Stimulated activated naive CD8-positive, alpha-beta T cell treated with anti-CD3 and anti-CD28 coated beads, Interleukin-15, Interleukin-2, amounts not matched to agents 100 U/mL and 50 U/mL, for 24 hours (primary cell): ENCODE results near the gene ADAMTSL1.
"Not testable (repeated sequence)": the region's sequence is repeated elsewhere in the genome, so short reads cannot be mapped to it uniquely, and the experiment has no call there.

ENCODE experiments used
- ATAC-seq: fragments of 150-1000 bp; cut with Tn5 transposase; one replicate; pipeline ENCODE4 v1.10.0; 2021
- DNase-seq: peaks from one replicate; pipeline ENCODE4 v3.0.0; 2021

Gene ADAMTSL1

DNA sequence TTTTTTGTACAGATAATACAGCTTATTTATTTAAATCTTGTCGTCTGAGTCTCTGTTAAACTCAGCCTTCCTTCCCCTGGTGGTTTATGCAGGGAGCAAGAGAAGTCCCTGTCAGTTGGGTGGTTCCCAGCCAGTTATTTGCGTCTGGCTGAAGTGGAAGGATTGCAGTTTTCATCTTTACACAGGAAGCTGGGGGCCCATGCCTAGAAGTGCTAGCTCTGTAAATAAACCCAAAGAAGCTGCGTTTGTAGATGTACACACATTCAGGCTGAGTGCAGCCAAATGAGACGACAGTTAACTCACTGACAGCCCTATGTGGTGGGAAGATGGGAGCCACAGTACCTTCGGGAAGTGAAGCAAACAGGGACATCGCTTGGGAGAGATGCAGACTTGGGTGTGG, 437.0 kb downstream of the ADAMTSL1 start:
- DNase-seq (no peak), ATAC-seq (no peak)

DNA sequence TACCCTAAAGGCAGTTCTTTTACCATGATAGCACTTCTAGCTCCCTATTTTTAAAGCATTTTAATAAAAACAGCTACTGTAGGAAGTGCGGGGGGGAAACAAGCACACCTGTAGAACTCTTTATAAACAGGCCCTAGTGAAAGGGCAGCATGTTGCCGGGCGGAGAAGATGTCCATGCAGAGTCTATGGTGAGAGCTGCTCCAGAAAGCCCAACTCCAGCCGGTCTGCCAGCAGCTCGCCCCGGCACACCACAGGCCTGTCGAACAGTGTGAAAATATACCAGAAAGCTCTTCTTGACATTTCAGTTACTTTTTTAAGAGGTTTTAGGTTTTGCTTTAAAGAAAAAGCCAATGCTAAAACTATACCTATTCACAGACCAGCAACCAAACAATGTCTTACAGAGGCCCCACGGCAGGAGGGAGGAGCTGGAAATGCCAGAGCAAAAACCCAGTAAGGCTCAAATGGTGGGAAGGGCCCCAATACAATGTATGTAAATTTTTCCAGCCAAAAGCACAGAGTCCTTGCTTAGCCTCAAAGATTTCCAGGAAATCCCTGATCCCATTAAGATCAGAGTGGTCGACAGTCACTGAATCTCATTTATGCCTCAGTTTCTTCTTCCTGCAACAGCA, 437.9 kb downstream of the ADAMTSL1 start:
- ATAC-seq = no peak

DNA sequence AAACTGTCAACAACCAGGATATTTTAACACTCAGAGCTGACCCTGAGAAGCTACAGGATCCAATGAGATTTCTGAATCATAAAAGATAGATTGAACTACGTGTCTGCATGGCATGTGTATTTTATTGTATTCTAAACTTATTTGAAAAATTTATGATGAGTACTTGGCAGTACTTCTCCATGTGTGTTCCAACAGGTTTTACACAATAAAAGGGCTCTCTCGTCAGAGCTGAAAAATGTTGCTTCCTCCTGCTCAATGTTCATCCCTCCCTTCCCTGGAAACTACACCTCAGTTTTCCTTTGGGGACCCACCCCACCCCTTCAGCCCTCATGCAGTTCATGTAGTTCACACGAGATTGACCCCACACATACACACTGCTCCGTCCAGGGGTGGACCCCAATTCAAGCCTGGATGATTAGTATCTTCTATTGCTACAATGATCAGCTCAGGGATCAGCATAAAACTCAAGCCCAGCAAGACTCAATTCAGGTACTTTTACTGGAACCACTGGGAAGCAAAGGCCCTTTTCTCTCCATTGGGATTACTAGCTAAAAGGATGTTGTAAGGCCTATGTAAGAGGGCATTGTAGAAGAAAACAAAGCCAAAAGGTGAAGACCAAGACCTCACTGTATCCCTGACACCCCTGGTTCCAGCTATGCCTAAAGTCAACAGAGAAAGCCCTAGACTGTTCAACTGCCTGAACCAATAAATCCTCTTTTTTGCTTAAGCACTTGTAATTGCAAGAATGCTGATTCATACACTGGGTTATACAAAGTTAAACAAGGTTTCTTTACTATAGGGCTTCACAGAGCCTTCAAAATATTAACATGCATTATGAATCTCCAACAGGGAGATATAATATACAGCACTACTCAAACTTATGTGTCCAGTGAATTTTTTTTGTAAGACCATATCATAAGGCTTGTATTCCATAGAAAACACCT, 446.5 kb downstream of the ADAMTSL1 start:
- ATAC-seq = no peak
- no peak for DNase-seq

More for the DNA sequence above, 437.9 kb downstream of the ADAMTSL1 start:
- no peak for DNase-seq

DNA sequence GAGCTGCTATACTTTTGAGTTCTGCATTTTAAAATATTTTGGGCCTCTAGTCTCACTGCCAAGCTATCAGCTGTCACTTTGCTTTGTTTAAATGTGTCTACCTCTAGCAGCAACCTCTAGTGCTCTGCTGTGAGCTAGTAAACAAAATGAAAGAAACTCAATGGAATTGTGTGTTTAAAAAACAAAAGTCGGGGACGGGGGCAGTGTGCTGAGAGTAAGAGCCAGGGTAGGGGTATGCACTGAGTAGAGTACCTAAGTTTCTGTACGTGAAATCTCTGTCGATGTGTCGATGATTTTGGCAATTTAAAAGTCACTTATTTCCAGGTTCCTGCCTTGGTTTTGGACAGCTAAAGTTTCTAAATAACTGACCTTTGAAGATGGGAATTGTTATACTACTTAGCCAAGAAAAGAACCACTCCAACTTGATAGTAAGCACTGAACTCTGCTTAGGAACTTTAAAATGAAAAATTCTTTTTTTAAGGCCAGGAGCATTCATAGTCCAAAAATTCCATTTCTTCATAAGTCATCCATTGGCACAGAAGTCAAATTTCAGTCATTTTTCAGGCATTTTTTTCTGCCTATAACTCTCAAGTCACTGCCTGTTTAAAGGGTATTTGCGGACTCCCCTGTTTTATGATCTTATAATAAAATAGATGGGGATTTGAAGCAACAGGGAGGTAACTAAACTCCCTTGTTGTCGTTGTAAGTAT, 447.6 kb downstream of the ADAMTSL1 start:
- no peak for ATAC-seq
- no peak for DNase-seq

DNA sequence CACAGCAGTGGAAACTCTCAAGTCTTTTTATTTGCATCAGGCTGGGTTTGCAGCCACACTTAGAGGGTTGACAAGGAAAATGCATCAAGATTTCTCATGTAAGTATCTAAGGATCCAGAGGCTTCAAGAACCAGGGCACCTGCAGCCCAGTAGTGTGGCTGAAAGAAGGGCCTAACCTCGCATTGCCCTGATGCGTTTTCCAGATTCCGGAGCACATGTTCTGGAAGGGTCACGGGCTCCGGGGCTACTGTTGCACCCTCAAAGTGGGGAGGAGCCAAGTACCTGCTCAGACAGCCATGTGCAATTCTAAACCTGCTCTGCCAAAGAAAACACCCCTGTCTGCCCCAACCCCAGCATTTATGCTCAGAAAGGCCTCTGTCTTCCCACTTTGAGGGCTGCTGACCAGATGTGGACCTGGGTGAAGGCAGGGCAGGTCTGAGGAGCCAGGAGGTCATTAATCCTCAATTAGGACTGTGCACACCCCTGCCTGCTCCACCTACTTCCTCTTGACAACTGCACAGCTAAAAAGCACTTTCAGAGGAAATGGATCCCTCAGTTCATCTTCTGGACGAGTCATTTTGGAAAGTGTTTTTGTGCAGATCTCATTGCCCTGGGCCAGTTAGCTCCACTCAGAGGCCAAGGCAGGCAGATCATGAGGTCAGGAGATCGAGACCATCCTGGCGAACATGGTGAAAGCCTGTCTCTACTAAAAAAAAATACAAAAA, 448.4 kb downstream of the ADAMTSL1 start:
- DNase-seq (no peak), ATAC-seq (no peak)

DNA sequence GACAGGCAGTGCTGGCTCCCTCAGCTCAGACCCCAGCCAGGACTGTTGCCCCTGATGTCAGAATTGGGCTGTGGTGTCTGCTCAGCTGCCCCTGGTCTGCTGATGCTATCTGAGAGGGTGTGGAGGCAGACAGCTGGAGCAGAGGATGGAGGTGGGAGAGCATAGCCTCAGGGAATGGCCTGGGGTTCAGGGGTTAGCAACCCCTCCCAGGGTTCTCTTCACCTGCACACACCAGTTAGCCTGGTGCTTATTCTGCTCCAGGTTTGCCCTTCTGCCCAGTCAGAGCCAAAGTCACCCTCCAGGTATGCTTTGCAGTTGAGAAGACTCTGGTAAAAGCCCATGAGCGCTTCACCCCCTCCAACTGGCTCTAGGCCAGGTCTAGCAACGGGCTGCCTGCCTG, 449.2 kb downstream of the ADAMTSL1 start:
- no peak for ATAC-seq
- no peak for DNase-seq

DNA sequence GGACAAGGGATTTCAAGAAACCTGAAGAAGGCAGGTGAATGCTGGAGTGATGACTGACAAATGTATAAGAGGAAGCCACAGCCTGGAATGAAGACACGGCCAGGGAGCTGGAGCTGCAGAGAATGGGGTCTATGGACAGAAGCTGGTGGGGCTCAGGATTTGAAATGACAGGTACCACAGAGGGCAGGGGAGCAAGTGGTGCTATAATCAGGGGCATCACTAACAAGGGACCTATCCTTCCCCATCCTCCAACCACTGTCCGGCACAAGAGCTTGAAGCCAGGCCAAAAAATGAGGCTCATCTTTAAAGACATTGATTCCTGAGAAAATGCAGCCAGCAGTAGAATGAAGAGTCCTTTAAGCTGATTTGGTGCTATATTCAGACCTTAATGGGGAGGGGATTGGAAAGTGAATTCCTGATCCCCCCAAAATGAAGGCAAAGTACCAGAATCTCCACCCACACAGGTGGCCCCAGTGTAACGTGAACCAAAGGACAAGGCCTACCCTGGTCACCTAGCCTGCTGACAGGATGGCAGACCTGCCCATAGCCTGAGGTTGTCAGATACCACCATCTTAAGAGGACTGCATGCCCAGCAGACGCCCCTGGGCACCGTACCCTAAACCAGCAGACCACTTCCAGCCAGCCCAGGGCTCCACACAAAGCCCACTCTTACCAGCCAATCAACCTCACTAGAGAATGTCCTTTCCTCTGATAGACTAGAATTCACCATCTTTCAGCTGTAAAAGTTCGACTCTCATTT, 449.9 kb downstream of the ADAMTSL1 start:
- ATAC-seq (no peak), DNase-seq (no peak)

DNA sequence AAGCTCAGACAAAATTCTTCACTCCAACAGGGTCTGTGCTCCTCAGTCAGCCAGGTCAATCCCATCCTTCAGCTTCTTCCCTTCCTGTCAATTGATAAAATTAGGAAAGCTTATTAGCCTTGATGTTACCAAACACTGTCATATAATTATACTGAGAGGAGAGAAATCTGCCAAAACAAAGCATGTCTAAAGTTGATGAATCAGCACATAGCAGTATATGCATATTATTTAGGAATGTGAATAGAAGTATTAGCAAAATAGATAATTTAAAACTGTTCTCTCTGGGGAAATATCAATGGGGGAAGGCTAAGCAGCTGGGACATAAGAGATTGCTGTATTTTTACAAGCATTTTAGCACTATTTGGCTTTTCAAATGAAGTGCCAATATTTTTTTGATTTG, 451.9 kb downstream of the ADAMTSL1 start:
- DNase-seq = no peak
- no peak for ATAC-seq

DNA sequence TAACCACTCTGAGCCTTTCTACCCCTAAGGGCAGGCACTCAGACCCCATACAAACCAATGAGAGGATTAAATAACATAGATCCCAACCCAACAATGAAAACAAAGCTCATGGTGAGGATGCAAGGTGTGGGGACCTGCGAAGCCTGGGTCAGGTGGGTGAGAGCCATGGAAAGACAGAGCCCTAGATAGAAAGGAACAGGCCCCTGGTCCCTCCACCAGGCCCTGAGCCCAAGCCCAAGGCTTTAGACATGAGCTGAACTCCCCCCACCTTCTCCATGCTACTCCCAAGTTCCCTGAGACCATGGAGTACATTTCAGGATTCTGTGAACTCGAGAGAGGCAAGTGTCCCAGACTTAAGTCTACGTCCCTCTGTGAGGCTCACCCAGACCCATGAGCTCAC, 452.6 kb downstream of the ADAMTSL1 start:
- no peak for ATAC-seq
- no peak for DNase-seq

DNA sequence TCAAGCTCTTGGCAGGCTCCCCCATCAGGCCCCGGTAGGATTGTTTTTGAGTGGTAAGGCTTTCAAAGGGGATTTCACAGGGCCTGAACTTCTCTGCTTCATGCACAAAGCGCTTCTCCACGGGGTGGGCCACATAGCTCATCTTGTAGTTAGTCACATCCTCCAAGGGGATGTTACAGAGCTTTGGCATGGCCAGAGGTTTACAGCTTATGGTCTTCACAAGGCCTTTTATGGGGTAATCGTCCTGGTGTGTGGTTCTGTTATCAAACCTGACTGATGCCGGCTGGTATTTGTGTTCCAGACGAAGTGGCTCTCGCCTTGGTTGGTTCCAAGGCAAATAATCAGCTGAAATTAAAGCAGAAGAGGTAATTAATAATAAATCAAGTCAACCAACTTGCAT, 454.8 kb downstream of the ADAMTSL1 start:
- DNase-seq = no peak
- no peak for ATAC-seq

DNA sequence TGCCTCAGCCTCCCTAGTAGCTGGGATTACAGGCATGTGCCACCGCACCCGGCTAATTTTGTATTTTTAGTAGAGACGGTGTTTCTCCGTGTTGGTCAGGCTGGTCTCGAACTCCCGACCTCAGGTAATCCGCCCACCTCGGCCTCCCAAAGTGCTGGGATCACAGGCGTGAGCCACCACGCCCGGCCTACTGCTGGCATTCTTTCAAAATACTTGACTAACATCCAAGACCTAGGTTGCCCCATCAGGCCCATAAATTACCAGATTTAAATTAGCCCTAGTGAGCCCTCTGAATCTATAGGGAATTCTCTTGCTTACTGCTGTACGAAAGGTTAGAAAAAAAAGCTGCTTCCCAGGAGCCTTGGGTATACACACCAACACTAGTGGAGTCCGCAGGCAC, 456.7 kb downstream of the ADAMTSL1 start:
- not testable (repeated sequence) for DNase-seq, ATAC-seq

DNA sequence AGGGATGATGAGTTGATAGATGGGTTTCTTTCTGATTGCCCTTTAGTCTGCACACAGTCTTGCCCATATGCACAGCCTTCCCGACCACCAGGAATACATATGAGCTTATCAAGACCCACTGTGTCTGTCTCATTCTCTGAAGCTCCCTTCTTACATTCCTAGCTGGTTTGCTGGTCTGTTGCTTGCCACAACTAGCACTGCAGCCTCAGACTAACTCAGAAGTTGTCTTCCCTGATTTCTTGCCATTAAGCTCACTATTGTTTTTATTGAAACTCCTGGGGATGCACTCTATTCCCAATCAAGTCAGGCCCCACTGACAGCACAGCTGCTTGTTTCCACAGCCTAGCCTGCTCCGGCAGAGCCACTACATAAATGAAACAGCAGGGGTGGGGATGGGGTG, 461.6 kb downstream of the ADAMTSL1 start:
- DNase-seq = no peak
- ATAC-seq = no peak

DNA sequence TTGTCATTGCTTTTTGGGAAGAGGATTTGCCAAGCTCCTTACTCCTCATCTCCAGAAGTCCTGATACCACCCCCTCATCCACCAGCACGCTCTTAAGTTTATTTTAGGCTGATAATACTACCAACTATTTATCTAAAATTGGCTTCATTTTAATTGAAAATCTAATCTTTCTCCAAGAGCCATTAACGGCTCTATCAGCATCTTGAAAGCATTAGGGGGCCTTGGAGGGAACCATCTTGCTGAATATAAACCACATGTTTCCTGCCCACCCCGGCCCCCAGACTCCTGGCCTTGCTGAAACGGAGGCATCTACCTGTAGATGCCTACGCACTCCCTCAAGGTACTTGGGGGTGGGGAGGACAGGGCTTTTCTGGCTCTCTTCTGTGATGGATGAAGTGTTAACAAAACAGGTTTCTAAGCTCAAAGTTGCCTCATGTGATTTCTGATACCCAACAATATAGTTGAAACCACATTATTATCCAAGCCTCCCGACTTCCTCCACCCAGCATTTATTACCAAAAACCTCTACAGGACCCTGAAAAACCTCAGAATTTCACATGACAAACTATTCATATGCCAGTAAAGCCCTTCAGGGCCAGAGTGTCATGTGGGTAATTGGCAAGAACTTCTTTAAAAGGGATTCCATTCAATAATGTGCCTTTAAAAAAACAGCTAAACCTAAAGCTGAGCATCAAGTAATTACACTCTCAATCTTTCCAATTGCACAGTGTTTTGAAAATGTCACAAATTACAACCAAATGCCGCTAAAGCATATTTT, 462.3 kb downstream of the ADAMTSL1 start:
- ATAC-seq (no peak), DNase-seq (no peak)

DNA sequence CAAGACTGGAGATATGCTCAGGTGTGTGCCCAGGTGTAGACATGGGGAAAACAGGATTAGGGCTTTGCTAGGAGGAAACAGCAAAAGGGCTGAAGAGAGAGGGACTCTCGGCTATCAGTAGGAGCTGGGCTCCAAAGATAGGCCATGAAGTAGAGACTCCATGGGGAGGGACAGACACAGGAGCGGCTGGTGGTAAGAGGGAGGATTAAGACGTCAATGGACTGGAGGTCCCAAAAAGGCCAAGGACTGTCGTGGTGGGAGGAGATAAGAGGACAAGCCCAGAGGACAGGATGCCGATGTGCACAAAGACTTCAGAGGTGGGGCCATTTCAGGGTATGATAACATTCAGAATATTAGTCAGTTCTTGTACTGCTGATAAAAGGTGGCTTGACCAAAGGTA, 466.0 kb downstream of the ADAMTSL1 start:
- ATAC-seq (no peak), DNase-seq (no peak)

DNA sequence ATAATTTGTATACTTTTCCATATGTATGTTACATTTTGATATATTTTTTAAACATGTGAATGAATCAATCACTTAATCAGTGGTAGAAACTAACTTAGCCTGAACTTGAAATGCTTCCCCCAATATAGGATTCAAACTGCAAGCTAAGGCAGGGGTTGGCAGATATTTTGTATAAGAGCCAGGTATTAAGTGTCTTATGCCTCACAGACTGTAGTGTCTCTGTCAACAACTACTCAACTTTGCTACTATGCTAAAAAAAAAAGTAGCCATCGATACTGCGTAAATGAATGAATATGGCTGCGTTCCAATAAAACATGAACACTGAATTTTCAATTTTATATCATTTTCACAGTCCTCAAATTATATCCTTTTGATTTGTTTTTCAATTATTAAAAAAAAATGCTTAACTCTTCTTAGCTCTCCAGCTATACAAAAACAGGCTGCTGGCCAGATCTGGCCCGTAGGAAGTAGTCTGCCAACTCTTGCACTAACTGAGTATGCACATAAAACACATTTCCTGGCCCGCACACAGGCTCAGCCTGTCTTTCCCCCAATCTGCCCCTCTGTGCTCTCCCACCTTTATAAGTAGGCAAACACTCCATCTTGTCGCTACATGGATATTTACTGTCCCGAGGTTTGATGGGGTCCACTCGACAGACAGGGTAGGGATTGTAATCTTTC, 467.2 kb downstream of the ADAMTSL1 start:
- no peak for ATAC-seq
- DNase-seq = no peak

DNA sequence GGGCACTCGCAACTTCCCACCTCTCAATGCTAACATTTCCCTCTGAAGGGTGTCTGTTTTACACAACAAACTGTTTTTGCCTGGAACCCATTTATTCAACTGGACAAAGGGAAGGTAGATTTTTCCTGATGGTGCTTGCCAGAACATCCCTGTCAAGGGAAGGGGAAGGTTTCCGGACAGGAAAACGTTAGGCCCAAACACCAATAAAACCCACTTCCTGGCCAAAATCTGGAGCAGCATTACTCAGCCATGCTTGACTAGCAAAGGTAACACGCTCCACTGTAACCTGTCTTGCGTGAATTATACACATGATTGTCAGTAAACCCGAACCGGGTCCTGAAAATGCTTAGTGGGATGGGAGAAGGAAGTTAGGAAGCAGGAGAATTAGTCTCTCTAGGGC, 468.8 kb downstream of the ADAMTSL1 start:
- DNase-seq (no peak), ATAC-seq (no peak)

DNA sequence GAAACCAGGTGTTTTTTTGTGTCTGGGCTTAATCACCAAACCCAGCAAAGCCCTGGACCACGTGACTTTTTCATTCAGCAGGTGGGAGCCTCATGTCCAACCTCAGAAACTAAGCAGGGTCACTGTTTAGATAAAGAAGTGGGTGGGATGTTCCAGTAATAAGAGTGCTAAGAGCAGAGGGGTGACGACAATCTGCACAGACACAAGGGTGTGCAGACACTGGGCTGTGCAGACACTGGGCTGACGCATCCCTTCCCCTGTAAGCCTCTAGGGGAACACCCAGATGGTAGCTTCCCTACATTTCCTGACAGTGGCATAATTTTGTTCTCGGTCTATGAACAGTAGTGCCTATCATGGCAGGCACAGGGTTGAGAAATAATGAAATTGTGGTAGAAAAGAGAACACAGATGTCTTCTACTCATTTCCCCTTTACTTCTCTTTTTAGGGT, 474.0 kb downstream of the ADAMTSL1 start:
- ATAC-seq = peak; percentile 57
- DNase-seq = no peak

DNA sequence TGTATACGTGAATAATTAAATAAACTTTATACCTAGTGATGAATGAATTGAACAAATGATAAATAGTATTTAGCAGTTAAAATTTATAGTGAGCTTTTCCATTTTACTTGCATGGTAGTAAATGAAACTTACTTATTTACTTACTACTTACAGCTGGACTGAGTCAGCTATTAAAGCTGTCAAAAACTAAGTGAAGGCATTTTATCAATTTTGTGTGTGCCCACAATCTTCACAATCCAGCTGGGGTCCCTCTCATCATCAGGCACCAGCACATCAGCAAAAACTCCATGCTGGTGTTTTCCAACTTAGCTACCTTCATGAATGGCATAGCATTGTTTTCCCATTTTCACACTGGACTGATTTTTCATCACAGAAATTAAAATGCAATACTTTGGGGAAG, 478.0 kb downstream of the ADAMTSL1 start:
- DNase-seq (no peak), ATAC-seq (no peak)

DNA sequence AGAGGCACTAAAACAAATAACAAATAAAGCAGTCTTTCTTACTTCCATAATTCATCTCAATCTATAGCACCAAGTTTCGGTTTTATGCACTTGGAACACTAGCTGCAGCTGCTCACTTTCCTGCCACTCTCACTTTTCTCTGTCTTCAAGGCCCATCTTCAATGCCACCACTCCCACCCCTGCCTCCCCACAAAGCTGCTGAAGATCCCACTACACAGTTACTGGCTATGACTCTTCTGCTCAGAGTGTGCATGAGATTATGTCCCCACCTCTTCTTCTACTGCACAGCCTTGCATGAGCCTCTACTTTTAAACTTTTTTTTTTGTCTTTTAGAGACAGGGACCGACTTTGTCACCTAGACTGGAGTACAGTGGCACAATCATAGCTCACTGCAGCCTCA, 481.7 kb downstream of the ADAMTSL1 start:
- DNase-seq (no peak), ATAC-seq (no peak)
